K562 (cell line): ENCODE measurements around the gene LRRC19. TPM values are rescaled to one million over a fixed set of nuclear protein-coding genes. Genes with fewer than 3 reads are reported as not detected.
A peak's percentile ranks its signal among the peaks of the same experiment; 100 is the strongest.

Experiments
- ARHGAP35 ChIP-seq: fragments of 450-650 bp; IDR thresholded peaks from 2 replicates; pipeline ENCODE4 v1.6.1; 2018; ENCODE audit not compliant: partially characterized antibody
- CBFA2T3 ChIP-seq: fragments of 450-650 bp; IDR thresholded peaks from 2 replicates; pipeline ENCODE4 v1.6.1; 2017
- CHCHD3 ChIP-seq: fragments of 250-450 bp; sonication (Bioruptor Pico); IDR thresholded peaks from 2 replicates; pipeline ENCODE4 v2.1.2; 2022; ENCODE audit warnings: mild to moderate bottlenecking
- ETV5 ChIP-seq: sonication (generic); formaldehyde crosslinking; IDR thresholded peaks from 2 replicates; pipeline ENCODE4 v1.4.0; 2020; ENCODE audit warnings: low read depth, mild to moderate bottlenecking, missing genetic modification reagents
- FOXK1 ChIP-seq: sonication (generic); formaldehyde crosslinking; IDR thresholded peaks from 2 replicates; pipeline ENCODE4 v1.8.0; 2022; ENCODE audit warnings: missing genetic modification reagents, mild to moderate bottlenecking, borderline replicate concordance
- GTF2F1 ChIP-seq: IDR thresholded peaks from 2 replicates; pipeline ENCODE4 v1.6.1; 2011; ENCODE audit warnings: low read depth, low read length, improper control_type of control experiment
- HMG20A ChIP-seq: fragments of 450-650 bp; formaldehyde crosslinking; conservative IDR thresholded peaks from 2 replicates; pipeline ENCODE4 v1.4.0; 2020; ENCODE audit warnings: mild to moderate bottlenecking, mixed read lengths
- HNRNPUL1 ChIP-seq: fragments of 200-400 bp; formaldehyde crosslinking; IDR thresholded peaks from 2 replicates; pipeline ENCODE4 v1.6.1; 2017; ENCODE audit warnings: low read length
- KDM1A ChIP-seq, 2 experiments: fragments of 450-650 bp; IDR thresholded peaks; 2 replicates each; pipeline ENCODE4 v1.6.1; 2016; ENCODE audit warnings: mild to moderate bottlenecking in 2 of 2
- LEF1 ChIP-seq: fragments of 450-650 bp; IDR thresholded peaks from 2 replicates; pipeline ENCODE4 v1.6.1; 2016; ENCODE audit warnings: mild to moderate bottlenecking
- MAFF ChIP-seq: IDR thresholded peaks from 2 replicates; pipeline ENCODE4 v1.6.1; 2012; ENCODE audit warnings: low read length, improper control_type of control experiment
- MTA3 ChIP-seq: fragments of 450-650 bp; formaldehyde crosslinking; IDR thresholded peaks from 2 replicates; pipeline ENCODE4 v1.6.1; 2017; ENCODE audit warnings: mild to moderate bottlenecking, borderline replicate concordance
- PHB2 ChIP-seq: fragments of 450-650 bp; IDR thresholded peaks from 2 replicates; pipeline ENCODE4 v1.6.1; 2017; ENCODE audit warnings: low read depth
- PHF20 ChIP-seq: fragments of 450-650 bp; IDR thresholded peaks from 2 replicates; pipeline ENCODE4 v1.6.1; 2018; ENCODE audit not compliant: partially characterized antibody
- PTRF ChIP-seq: fragments of 450-650 bp; IDR thresholded peaks from 2 replicates; pipeline ENCODE4 v1.6.1; 2016; ENCODE audit warnings: mild to moderate bottlenecking, missing genetic modification characterization, missing compliant biosample characterization
- RFX7 ChIP-seq: fragments of 250-450 bp; sonication (Bioruptor Pico); IDR thresholded peaks from 2 replicates; pipeline ENCODE4 v1.5.1; 2021; ENCODE audit warnings: mild to moderate bottlenecking
- SMAD4 ChIP-seq: fragments of 250-450 bp; sonication (Bioruptor Pico); conservative IDR thresholded peaks from 2 replicates; pipeline ENCODE4 v1.8.0; 2021; ENCODE audit warnings: inconsistent platforms, mild to moderate bottlenecking, moderate library complexity
- SREBF2 ChIP-seq: sonication (generic); formaldehyde crosslinking; IDR thresholded peaks from 2 replicates; pipeline ENCODE4 v1.4.0; 2020; ENCODE audit warnings: mild to moderate bottlenecking, missing genetic modification reagents
- TAF1 ChIP-seq: IDR thresholded peaks from 2 replicates; pipeline ENCODE4 v1.6.1; 2011; ENCODE audit warnings: mild to moderate bottlenecking, low read length, moderate library complexity; ENCODE audit not compliant: insufficient read depth, control insufficient read depth, severe bottlenecking; ENCODE audit errors: extremely low read depth
- TARDBP ChIP-seq: fragments of 450-650 bp; IDR thresholded peaks from 2 replicates; pipeline ENCODE4 v1.6.1; 2016
- ZBED1 ChIP-seq: IDR thresholded peaks from 2 replicates; pipeline ENCODE4 v1.6.1; 2014
- ZBTB8A ChIP-seq: fragments of 450-650 bp; IDR thresholded peaks from 2 replicates; pipeline ENCODE4 v1.6.1; 2018; ENCODE audit warnings: mild to moderate bottlenecking, moderate library complexity; ENCODE audit not compliant: partially characterized antibody
- ZEB2 ChIP-seq: fragments of 450-650 bp; IDR thresholded peaks from 2 replicates; pipeline ENCODE4 v1.6.1; 2016
- ZKSCAN8 ChIP-seq: fragments of 200-800 bp; sonication (Bioruptor generic); IDR thresholded peaks from 2 replicates; pipeline ENCODE4 v1.6.1; 2016; ENCODE audit warnings: missing genetic modification characterization, missing compliant biosample characterization
- ZNF23 ChIP-seq: fragments of 250-450 bp; sonication (Bioruptor Pico); IDR thresholded peaks from 2 replicates; pipeline ENCODE4 v1.4.0; 2020; ENCODE audit warnings: mild to moderate bottlenecking
- ZNF583 ChIP-seq: fragments of 250-450 bp; sonication (Bioruptor Pico); IDR thresholded peaks from 2 replicates; pipeline ENCODE4 v1.4.0; 2020
- ZNF696 ChIP-seq: fragments of 250-450 bp; sonication (Bioruptor Pico); conservative IDR thresholded peaks from 2 replicates; pipeline ENCODE4 v1.4.0; 2020; ENCODE audit warnings: mild to moderate bottlenecking, moderate library complexity
- ZNF707 ChIP-seq: fragments of 250-450 bp; sonication (Bioruptor Pico); conservative IDR thresholded peaks from 2 replicates; pipeline ENCODE4 v1.8.0; 2022; ENCODE audit warnings: inconsistent platforms, mild to moderate bottlenecking, moderate library complexity
- ZNF717 ChIP-seq: fragments of 250-450 bp; sonication (Bioruptor Pico); IDR thresholded peaks from 2 replicates; pipeline ENCODE4 v1.5.0; 2021
- ZNF780A ChIP-seq: fragments of 250-450 bp; sonication (Bioruptor Pico); IDR thresholded peaks from 2 replicates; pipeline ENCODE4 v1.5.0; 2021; ENCODE audit warnings: mild to moderate bottlenecking
- polyA plus RNA-seq, 8 experiments: library from polyadenylated mRNA; depleted of rRNA in 4 of 8; stranded (reverse) in 5 of 8; unstranded in 3 of 8; fragments of >200 nt; fragmentation: Nextera tagmentation in 2 of 8; fragmentation: Illumina TruSeq in 1 of 8; extraction: Ambion mirVana in 2 of 8; extraction: Trizol in 1 of 8; gene quantifications; 2 replicates each; pipeline versions ENCODE4 v1.2.1 to v1.2.3, GENCODE V29; 2011 to 2014; ENCODE audit warnings: inconsistent platforms in 1 of 8, missing spikeins in 1 of 8
- total RNA-seq, 7 experiments: library from RNA; depleted of rRNA in 6 of 7; stranded (reverse); fragments of >200 nt in 6 of 7; fragmentation: Illumina TruSeq in 2 of 7; extraction: Trizol in 2 of 7; gene quantifications; 2 replicates each; pipeline versions ENCODE4 v1.2.1 to v1.2.3, GENCODE V29; 2011 to 2021; ENCODE audit warnings: low replicate concordance in 1 of 7
- TF ChIP-seq, protein P1 (sequence below): IDR thresholded peaks from 2 replicates; pipeline ENCODE4 v1.6.1; 2012; ENCODE audit warnings: low read depth, low read length, improper control_type of control experiment, borderline replicate concordance
- TF ChIP-seq, protein P2 (sequence below): fragments of 450-650 bp; formaldehyde crosslinking; IDR thresholded peaks from 2 replicates; pipeline ENCODE4 v1.4.0; 2022; ENCODE audit warnings: missing genetic modification characterization

LRRC19 gene
- total and polyA plus RNA-seq, 9 of the 15 experiments (the other 6 are each of a cell fraction or from before 2014, with no cell fraction given): not detected

GRCh38 chr9:26946753-26947727 lies 58.4 kb downstream of the LRRC19 start, which contains the start of gene PLAA (continued):
- TF ChIP-seq ZKSCAN8 (CRISPR knock-in tag): no peak
- no peak for TF ChIP-seq PHF20
- peak; percentile 37; the same call in 1 of the 2 replicates for TF ChIP-seq ETV5 (CRISPR knock-in tag)
- TF ChIP-seq PTRF (tag): no peak
- TF ChIP-seq ZNF696 (CRISPR knock-in tag): no peak
- no peak for TF ChIP-seq SMAD4 (CRISPR knock-in tag)
- TF ChIP-seq TARDBP: no peak
- no peak for TF ChIP-seq KDM1A (IDR thresholded peaks at IDR 0.05)
- no peak for TF ChIP-seq ZBTB8A
- no peak for TF ChIP-seq ZNF583 (CRISPR knock-in tag)
- no peak for TF ChIP-seq HNRNPUL1
- TF ChIP-seq RFX7 (CRISPR knock-in tag): no peak
- no peak for TF ChIP-seq CHCHD3 (CRISPR knock-in tag)
- no peak for TF ChIP-seq MTA3
- no peak for TF ChIP-seq ZNF717
- TF ChIP-seq ARHGAP35: no peak
- no peak for TF ChIP-seq CBFA2T3
- no peak for TF ChIP-seq LEF1
- no peak for TF ChIP-seq GTF2F1
- TF ChIP-seq ZNF23 (CRISPR knock-in tag): no peak
- TF ChIP-seq ZBED1: no peak
- no peak for TF ChIP-seq MAFF
- no peak for TF ChIP-seq PHB2
- no peak for TF ChIP-seq ZNF780A (CRISPR knock-in tag)
- TF ChIP-seq HMG20A (CRISPR knock-in tag): no peak
- TF ChIP-seq, protein P1, sequence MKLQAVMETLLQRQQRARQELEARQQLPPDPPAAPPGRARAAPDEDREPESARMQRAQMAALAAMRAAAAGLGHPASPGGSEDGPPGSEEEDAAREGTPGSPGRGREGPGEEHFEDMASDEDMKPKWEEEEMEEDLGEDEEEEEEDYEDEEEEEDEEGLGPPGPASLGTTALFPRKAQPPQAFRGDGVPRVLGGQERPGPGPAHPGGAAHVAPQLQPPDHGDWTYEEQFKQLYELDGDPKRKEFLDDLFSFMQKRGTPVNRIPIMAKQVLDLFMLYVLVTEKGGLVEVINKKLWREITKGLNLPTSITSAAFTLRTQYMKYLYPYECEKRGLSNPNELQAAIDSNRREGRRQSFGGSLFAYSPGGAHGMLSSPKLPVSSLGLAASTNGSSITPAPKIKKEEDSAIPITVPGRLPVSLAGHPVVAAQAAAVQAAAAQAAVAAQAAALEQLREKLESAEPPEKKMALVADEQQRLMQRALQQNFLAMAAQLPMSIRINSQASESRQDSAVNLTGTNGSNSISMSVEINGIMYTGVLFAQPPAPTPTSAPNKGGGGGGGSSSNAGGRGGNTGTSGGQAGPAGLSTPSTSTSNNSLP: no peak
- TF ChIP-seq FOXK1 (CRISPR knock-in tag): no peak
- peak; percentile 51 for TF ChIP-seq TAF1
- TF ChIP-seq ZNF707: no peak
- TF ChIP-seq ZEB2: no peak
- TF ChIP-seq, protein P2, sequence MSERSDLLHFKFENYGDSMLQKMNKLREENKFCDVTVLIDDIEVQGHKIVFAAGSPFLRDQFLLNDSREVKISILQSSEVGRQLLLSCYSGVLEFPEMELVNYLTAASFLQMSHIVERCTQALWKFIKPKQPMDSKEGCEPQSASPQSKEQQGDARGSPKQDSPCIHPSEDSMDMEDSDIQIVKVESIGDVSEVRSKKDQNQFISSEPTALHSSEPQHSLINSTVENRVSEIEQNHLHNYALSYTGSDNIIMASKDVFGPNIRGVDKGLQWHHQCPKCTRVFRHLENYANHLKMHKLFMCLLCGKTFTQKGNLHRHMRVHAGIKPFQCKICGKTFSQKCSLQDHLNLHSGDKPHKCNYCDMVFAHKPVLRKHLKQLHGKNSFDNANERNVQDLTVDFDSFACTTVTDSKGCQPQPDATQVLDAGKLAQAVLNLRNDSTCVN (CRISPR knock-in tag): no peak
- TF ChIP-seq SREBF2 (CRISPR knock-in tag): no peak
